K562 (cell line): ENCODE measurements around the gene CALU. TPM values are rescaled to one million over a fixed set of nuclear protein-coding genes. Genes with fewer than 3 reads are reported as not detected.

Experiments
- ARNT ChIP-seq, 2 experiments: fragments of 450-650 bp; IDR thresholded peaks; 2 replicates each; pipeline ENCODE4 v1.6.1; 2016; ENCODE audit warnings: mild to moderate bottlenecking in 1 of 2
- COPS2 ChIP-seq: fragments of 450-650 bp; conservative IDR thresholded peaks from 2 replicates; pipeline ENCODE4 v1.6.1; 2016; ENCODE audit warnings: mild to moderate bottlenecking, moderate library complexity
- CUX1 ChIP-seq: fragments of 200-800 bp; sonication (Bioruptor generic); IDR thresholded peaks from 2 replicates; pipeline ENCODE4 v1.6.1; 2016; ENCODE audit warnings: missing genetic modification characterization, missing compliant biosample characterization
- E2F5 ChIP-seq: sonication (generic); formaldehyde crosslinking; IDR thresholded peaks from 2 replicates; pipeline ENCODE4 v1.8.0; 2022; ENCODE audit warnings: mild to moderate bottlenecking, missing genetic modification reagents
- HNRNPLL ChIP-seq: fragments of 200-400 bp; formaldehyde crosslinking; IDR thresholded peaks from 2 replicates; pipeline ENCODE4 v1.6.1; 2017; ENCODE audit warnings: low read length, low read depth, mild to moderate bottlenecking; ENCODE audit not compliant: poor library complexity, severe bottlenecking
- KAT8 ChIP-seq: fragments of 450-650 bp; IDR thresholded peaks from 2 replicates; pipeline ENCODE4 v1.6.1; 2016; ENCODE audit warnings: low read depth, mild to moderate bottlenecking
- KLF10 ChIP-seq: fragments of 250-450 bp; sonication (Bioruptor Pico); IDR thresholded peaks from 2 replicates; pipeline ENCODE4 v1.6.1; 2021; ENCODE audit warnings: matching md5 sums
- MBD1 ChIP-seq: fragments of 250-450 bp; sonication (Bioruptor Pico); IDR thresholded peaks from 2 replicates; pipeline ENCODE4 v1.8.0; 2022; ENCODE audit warnings: inconsistent platforms
- NFRKB ChIP-seq: fragments of 450-650 bp; IDR thresholded peaks from 2 replicates; pipeline ENCODE4 v1.6.1; 2016; ENCODE audit warnings: low read depth
- PHB2 ChIP-seq: fragments of 450-650 bp; IDR thresholded peaks from 2 replicates; pipeline ENCODE4 v1.6.1; 2017; ENCODE audit warnings: low read depth
- PYGO2 ChIP-seq: fragments of 450-650 bp; IDR thresholded peaks from 2 replicates; pipeline ENCODE4 v1.6.1; 2016; ENCODE audit warnings: mild to moderate bottlenecking, missing genetic modification characterization, moderate library complexity, missing compliant biosample characterization
- SPI1 ChIP-seq: IDR thresholded peaks from 2 replicates; pipeline ENCODE4 v1.6.1; 2011; ENCODE audit warnings: low read depth, low read length, control low read depth, borderline replicate concordance
- STAT5B ChIP-seq: fragments of 250-450 bp; sonication (Bioruptor Pico); IDR thresholded peaks from 2 replicates; pipeline ENCODE4 v1.8.0; 2021; ENCODE audit warnings: mild to moderate bottlenecking, inconsistent platforms
- THAP7 ChIP-seq: fragments of 250-450 bp; sonication (Bioruptor Pico); IDR thresholded peaks from 2 replicates; pipeline ENCODE4 v1.5.0; 2021
- XRCC4 ChIP-seq: IDR thresholded peaks from one replicate; pipeline ENCODE4 v1.6.1; 2011; ENCODE audit not compliant: insufficient read depth, insufficient read length; ENCODE audit errors: extremely low read depth
- ZHX1 ChIP-seq: fragments of 150-350 bp; conservative IDR thresholded peaks from 2 replicates; pipeline ENCODE4 v1.6.1; 2014; ENCODE audit warnings: low read length
- ZNF212 ChIP-seq: fragments of 450-650 bp; formaldehyde crosslinking; IDR thresholded peaks from 2 replicates; pipeline ENCODE4 v1.4.0; 2020; ENCODE audit warnings: mild to moderate bottlenecking
- polyA plus RNA-seq, 8 experiments: library from polyadenylated mRNA; depleted of rRNA in 4 of 8; stranded (reverse) in 5 of 8; unstranded in 3 of 8; fragments of >200 nt; fragmentation: Nextera tagmentation in 2 of 8; fragmentation: Illumina TruSeq in 1 of 8; extraction: Ambion mirVana in 2 of 8; extraction: Trizol in 1 of 8; gene quantifications; 2 replicates each; pipeline versions ENCODE4 v1.2.1 to v1.2.3, GENCODE V29; 2011 to 2014; ENCODE audit warnings: inconsistent platforms in 1 of 8, missing spikeins in 1 of 8
- total RNA-seq, 7 experiments: library from RNA; depleted of rRNA in 6 of 7; stranded (reverse); fragments of >200 nt in 6 of 7; fragmentation: Illumina TruSeq in 2 of 7; extraction: Trizol in 2 of 7; gene quantifications; 2 replicates each; pipeline versions ENCODE4 v1.2.1 to v1.2.3, GENCODE V29; 2011 to 2021; ENCODE audit warnings: low replicate concordance in 1 of 7

The CALU gene
- total and polyA plus RNA-seq, 9 of the 15 experiments (the other 6 are each of a cell fraction or from before 2014, with no cell fraction given) = 166 to 286 (median 215) TPM

- no peak for TF ChIP-seq CUX1 (CRISPR knock-in tag)
- peak; percentile 46; the same call in 1 of the 2 replicates for TF ChIP-seq PHB2
- no peak for TF ChIP-seq E2F5 (CRISPR knock-in tag)
- TF ChIP-seq NFRKB = no peak; the same call in none of the 2 replicates
- TF ChIP-seq XRCC4 = no peak
- no peak for TF ChIP-seq KAT8
- no peak; the same call in 1 of the 2 replicates for TF ChIP-seq ZHX1
- TF ChIP-seq THAP7 (CRISPR knock-in tag) = no peak
- no peak for TF ChIP-seq ZNF212 (CRISPR knock-in tag)
- TF ChIP-seq KLF10 (CRISPR knock-in tag) = no peak
- no peak for TF ChIP-seq PYGO2 (tag)
- TF ChIP-seq SPI1 = no peak
- TF ChIP-seq COPS2 = no peak
- peak; percentile 40 to 91; a peak in 3 of 4 replicates for TF ChIP-seq ARNT (IDR thresholded peaks at IDR 0.05)
- TF ChIP-seq STAT5B (CRISPR knock-in tag) = no peak
- TF ChIP-seq MBD1 = no peak
- no peak for TF ChIP-seq HNRNPLL
Observed at GRCh38 chr7:128738570-128739047, 550 bp upstream of the CALU start (continued).
